A673 (cell line): ENCODE measurements around the gene B4GALT5. TPM values are rescaled to one million over a fixed set of nuclear protein-coding genes. Genes with fewer than 3 reads are reported as not detected.
"Not testable (repeated sequence)": the region's sequence is repeated elsewhere in the genome, so short reads cannot be mapped to it uniquely, and the experiment has no call there.

Experiments used
- BruUV-seq: library from RNA; stranded (reverse); fragments of 400-500 nt; replicated peaks from 2 replicates; lab custom pipeline; 2021; lab: Mats Ljungman, UMichigan
- CTCF ChIA-PET: fragments of 300-600 bp; sonication (Branson Sonifier 250); formaldehyde crosslinking; loops from one replicate; lab custom pipeline; 2022; ENCODE audit warnings: antibody characterized with exemption; lab: Charles Lee
- POLR2A ChIA-PET: fragments of 300-600 bp; sonication (Branson Sonifier 250); formaldehyde crosslinking; loops from one replicate; lab custom pipeline; 2022; ENCODE audit warnings: antibody characterized with exemption; ENCODE audit not compliant: low non-redundant PET; lab: Charles Lee
- DNase-seq: peaks from one replicate; pipeline ENCODE4 v3.0.0-alpha.2; 2015; ENCODE audit warnings: low spot score
- H3K27ac ChIP-seq: fragments of 200-600 bp; sonication (generic); 2 replicates; pipeline ENCODE4 v1.5.1; 2016; ENCODE audit warnings: mixed run types, low read depth, mild to moderate bottlenecking, mixed read lengths, antibody characterized with exemption, low read length; ENCODE audit not compliant: poor library complexity, severe bottlenecking
- H3K27me3 ChIP-seq: fragments of 200-600 bp; sonication (generic); replicated peaks from 2 replicates; pipeline ENCODE4 v1.6.1; 2017; ENCODE audit warnings: mixed run types, low read depth, mild to moderate bottlenecking, mixed read lengths, antibody characterized with exemption, low read length; ENCODE audit not compliant: insufficient read depth, poor library complexity
- H3K36me3 ChIP-seq: fragments of 200-600 bp; sonication (generic); 2 replicates; pipeline ENCODE4 v1.6.1; 2016; ENCODE audit warnings: mixed run types, mild to moderate bottlenecking, mixed read lengths, antibody characterized with exemption, low read length; ENCODE audit not compliant: insufficient read depth, poor library complexity, severe bottlenecking
- H3K4me1 ChIP-seq: fragments of 200-600 bp; sonication (generic); 2 replicates; pipeline ENCODE4 v1.6.1; 2017; ENCODE audit warnings: mixed run types, mild to moderate bottlenecking, mixed read lengths, antibody characterized with exemption, low read length; ENCODE audit not compliant: insufficient read depth, poor library complexity, severe bottlenecking
- H3K4me3 ChIP-seq: fragments of 200-600 bp; sonication (generic); 2 replicates; pipeline ENCODE4 v1.5.1; 2016; ENCODE audit warnings: low read depth, mixed run types, mild to moderate bottlenecking, mixed read lengths, low read length; ENCODE audit not compliant: poor library complexity, severe bottlenecking
- H3K9me3 ChIP-seq: fragments of 200-600 bp; sonication (generic); 2 replicates; pipeline ENCODE4 v1.6.1; 2016; ENCODE audit warnings: mixed run types, low read depth, mild to moderate bottlenecking, mixed read lengths, antibody characterized with exemption, low read length; ENCODE audit not compliant: poor library complexity, severe bottlenecking
- EZH2 ChIP-seq: fragments of 200-600 bp; sonication (generic); IDR thresholded peaks from 2 replicates; pipeline ENCODE4 v1.6.1; 2017; ENCODE audit warnings: borderline replicate concordance, low read depth, mild to moderate bottlenecking, mixed read lengths, antibody characterized with exemption, low read length; ENCODE audit not compliant: poor library complexity, severe bottlenecking
- intact Hi-C: fragments of 100-400 bp; cut with micrococcal nuclease; formaldehyde crosslinking; loops from one replicate; pipeline ENCODE4 v1.10.0; 2022; ENCODE audit not compliant: unreplicated experiment
- total RNA-seq: library from RNA; stranded (reverse); gene quantifications from 2 replicates; pipeline ENCODE4 v1.2.3, GENCODE V29; 2021
- TF ChIP-seq, protein P1 (sequence below): fragments of 300-800, 200-600 bp; sonication (generic); conservative IDR thresholded peaks from 2 replicates; pipeline ENCODE4 v1.5.1; 2017; ENCODE audit warnings: low read depth, mild to moderate bottlenecking, antibody characterized with exemption, low read length, moderate library complexity, mixed read lengths

B4GALT5 gene
- total RNA-seq, 1 experiment from 2014 or later: 78.0 TPM

DNA sequence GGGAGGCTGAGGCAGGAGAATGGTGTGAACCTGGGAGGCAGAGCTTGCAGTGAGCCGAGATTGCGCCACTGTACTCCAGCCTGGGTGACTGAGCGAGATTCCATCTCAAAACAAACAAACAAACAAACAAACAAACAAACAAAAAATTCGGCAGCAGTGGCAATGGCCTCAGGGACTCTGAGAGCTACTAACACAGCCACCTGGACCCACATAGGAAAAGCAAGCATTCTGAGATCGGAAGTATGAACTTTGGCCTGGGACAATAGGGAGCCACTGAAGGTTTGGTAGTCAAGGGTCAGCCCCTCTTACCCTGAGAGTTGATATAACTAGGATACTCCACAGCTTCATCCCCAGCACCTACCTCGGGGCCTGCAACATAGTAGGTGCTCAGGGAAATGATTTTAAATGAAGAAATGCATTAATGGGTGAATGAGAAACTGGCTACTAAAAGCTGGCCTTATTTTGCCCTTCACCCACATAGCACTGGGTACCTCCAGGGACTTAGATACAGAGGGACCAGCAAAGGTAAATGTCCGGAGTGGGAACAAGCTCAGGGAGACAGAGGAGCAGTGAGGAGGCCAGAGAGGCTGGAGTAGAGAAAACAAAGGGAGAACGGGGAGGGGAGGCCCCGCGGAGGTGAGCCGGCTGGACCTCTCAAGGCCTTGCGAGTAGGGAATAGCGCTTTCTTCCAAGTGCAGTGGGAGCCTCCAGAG is 99.2 kb downstream of the B4GALT5 start:
- intact Hi-C loops: no loop called here

DNA sequence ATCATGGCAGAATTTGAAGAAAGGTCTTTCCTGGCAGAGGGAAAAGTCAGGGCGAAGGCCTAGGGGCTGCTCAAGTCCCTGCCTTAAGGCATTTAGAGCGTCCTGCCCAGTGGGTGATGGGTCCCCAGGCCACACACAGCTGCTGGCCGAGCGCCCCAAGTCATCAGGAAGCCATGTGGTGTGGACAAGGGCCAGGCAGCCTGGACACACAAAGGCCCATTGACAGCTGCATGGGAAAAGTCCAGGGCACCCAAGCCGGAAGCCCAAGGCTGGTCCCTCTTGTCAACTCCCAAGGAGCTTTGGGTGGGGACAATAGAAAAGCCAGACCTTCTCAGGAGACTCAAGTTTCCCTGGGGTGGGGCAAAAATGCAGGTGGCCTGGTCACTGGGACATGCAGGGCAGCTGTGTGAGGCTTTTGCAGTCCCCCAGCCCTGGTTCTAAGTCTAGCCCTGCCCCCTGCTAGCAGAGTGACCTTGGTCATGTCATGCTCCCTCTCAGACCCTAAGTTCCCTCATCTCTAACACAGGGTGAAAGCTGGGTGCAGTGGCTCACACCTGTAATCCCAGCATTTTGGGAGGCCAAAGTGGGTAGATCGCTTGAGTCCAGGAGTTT is 101.4 kb downstream of the B4GALT5 start:
- ChIA-PET CTCF (no interaction called here), POLR2A (no interaction called here)
- intact Hi-C loops: no loop called here
- no TSS peak for BruUV-seq
- no peak overlapping the region for H3K27ac ChIP-seq
- no peaks in the 10 kb centered on the region for H3K9me3 ChIP-seq
- no peaks in the 10 kb centered on the region for H3K4me1 ChIP-seq
- DNase-seq: no peak
- no peaks in the 10 kb centered on the region for H3K36me3 ChIP-seq
- no peak overlapping the region for H3K4me3 ChIP-seq
- no peak for TF ChIP-seq EZH2
- TF ChIP-seq, protein P1, sequence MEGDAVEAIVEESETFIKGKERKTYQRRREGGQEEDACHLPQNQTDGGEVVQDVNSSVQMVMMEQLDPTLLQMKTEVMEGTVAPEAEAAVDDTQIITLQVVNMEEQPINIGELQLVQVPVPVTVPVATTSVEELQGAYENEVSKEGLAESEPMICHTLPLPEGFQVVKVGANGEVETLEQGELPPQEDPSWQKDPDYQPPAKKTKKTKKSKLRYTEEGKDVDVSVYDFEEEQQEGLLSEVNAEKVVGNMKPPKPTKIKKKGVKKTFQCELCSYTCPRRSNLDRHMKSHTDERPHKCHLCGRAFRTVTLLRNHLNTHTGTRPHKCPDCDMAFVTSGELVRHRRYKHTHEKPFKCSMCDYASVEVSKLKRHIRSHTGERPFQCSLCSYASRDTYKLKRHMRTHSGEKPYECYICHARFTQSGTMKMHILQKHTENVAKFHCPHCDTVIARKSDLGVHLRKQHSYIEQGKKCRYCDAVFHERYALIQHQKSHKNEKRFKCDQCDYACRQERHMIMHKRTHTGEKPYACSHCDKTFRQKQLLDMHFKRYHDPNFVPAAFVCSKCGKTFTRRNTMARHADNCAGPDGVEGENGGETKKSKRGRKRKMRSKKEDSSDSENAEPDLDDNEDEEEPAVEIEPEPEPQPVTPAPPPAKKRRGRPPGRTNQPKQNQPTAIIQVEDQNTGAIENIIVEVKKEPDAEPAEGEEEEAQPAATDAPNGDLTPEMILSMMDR: no peak
- no peaks in the 10 kb centered on the region for H3K27me3 ChIP-seq

More for the DNA sequence above, 99.2 kb downstream of the B4GALT5 start:
- no peak overlapping the region for H3K27ac ChIP-seq
- ChIA-PET CTCF (no interaction called here), POLR2A (interaction anchor here (0.7 kb wide), 1 partner anchor 560 kb away, joined by 3 read pairs; no protein-coding TSS in a partner anchor)
- H3K36me3 ChIP-seq: no peaks in the 10 kb centered on the region
- no peak overlapping the region for H3K4me3 ChIP-seq
- no peaks in the 10 kb centered on the region for H3K9me3 ChIP-seq
- DNase-seq: no peak
- TF ChIP-seq EZH2: no peak
- TF ChIP-seq, protein P1: no peak
- BruUV-seq: no TSS peak
- H3K27me3 ChIP-seq: no peaks in the 10 kb centered on the region
- H3K4me1 ChIP-seq: no peaks in the 10 kb centered on the region

DNA sequence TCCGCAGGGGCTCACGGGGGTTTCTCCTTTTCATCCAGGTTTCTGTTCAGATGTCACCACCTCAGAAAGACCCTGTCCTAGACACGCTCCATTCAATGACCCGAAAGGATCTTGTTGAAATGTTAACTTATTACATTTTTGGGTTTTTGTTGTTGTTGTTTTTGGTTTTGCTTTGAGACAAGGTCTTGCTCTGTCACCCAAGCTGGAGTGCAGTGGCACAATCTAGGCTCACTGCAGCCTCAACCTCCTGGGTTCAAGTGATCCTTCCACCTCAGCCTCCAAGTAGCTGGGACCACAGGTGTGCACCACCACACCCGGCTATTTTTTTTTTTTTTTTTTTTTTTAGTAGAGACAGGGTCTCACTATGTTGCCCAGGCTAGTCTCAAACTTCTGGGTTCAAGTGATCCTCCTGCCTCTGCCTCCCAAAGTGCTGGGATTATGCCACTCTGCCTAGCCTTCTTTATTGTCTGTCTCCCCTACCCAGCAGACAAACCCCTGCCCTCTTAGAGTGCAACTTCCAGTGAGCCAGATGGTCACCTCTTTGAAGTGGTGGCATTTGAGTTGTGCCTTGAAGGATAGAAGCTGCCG is 102.0 kb downstream of the B4GALT5 start:
- H3K36me3 ChIP-seq, H3K27ac ChIP-seq, DNase-seq, POLR2A ChIA-PET, H3K27me3 ChIP-seq, H3K4me1 ChIP-seq, BruUV-seq, H3K9me3 ChIP-seq: not testable (repeated sequence)
- CTCF ChIA-PET: interaction anchor here (0.7 kb wide), 1 partner anchor 313 kb away, joined by 7 read pairs; no protein-coding TSS in a partner anchor
- intact Hi-C loops: loop anchor here (2.0 kb wide), 2 partner anchors 277 to 317 kb away; no protein-coding TSS in a partner anchor
- H3K4me3 ChIP-seq: peak overlapping the region; percentile 32
